HG02884 (cell line): ENCODE results near the gene LHFPL4.
"Not testable (repeated sequence)": the region's sequence is repeated elsewhere in the genome, so short reads cannot be mapped to it uniquely, and the experiment has no call there.

Experiments used
- ATAC-seq: cut with Tn5 transposase; IDR thresholded peaks from one replicate; pipeline ENCODE4 v1.9.1; 2021; ENCODE audit warnings: mild to moderate bottlenecking, moderate library complexity; ENCODE audit not compliant: unreplicated experiment

Gene LHFPL4

DNA sequence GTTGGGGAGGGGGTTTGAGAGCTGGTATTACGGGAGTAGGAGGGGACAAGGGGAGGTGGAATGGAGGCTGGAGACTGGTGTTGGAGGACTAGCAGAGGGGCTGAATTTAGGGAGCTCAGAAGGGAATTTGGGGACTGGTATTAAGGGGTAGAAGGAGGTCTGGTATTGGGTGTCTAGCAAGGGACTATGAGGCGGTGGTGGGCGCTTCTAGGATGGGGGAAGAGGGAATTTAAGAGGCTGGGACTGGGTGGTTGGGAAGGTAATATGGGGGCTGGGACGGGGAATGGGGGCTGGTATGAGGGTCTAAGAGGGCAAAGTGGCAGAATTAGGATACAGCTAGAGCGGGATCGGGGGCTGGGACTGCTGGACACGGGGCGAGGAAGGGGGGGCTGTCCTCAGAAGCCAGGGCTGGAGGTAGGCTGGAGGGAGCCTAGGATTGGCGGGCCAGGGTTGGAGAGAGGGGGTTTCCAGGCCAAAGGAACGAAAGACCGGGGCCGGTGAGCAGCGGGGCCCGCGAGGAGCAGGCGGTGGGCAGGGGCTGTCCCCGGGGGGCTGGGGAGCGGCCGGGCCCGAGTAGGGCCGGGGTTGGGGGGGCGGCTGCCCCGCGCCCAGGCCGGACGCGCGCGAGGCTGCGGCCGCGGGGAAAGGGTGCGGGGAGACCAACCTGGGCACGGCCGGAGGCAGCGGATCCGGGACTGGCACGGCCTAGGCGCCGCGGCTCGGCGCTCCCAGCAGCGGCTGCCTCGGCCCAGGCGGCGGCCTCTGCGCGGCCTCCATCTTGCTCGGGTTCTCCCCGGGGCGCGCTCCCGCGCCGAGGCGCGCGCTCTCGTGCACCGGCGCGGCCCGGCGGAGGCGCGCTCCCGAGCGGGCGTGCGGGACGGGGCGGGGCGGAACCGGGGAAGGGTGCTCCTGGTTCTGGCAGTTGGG, at the start of gene LHFPL4:
Gene LHFPL4, minus strand, starts transcription at position 802 of the 927 bp plus-strand sequence. CDS start 1,143 bp downstream, outside the sequence.
- no peak for ATAC-seq

DNA sequence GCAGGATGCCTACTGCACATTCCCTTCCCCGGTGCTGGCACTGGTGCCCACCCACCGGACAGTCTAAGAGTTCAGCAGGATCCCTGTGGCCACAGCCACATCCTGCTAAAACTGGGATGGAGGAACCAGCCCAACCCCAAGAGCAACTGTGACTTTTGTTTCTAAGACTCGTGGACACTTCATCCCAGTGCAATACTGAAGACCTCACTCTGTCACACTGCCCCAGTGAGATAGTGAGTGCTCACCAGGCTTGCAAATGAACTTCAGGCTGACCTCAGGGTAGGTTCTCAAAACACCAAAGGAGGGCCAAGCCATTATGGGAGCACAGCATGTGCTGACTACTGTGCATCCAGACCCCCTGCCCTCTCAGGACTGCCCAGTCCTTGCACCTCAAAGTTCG, 49.0 kb upstream of the LHFPL4 start:
- ATAC-seq = no peak

DNA sequence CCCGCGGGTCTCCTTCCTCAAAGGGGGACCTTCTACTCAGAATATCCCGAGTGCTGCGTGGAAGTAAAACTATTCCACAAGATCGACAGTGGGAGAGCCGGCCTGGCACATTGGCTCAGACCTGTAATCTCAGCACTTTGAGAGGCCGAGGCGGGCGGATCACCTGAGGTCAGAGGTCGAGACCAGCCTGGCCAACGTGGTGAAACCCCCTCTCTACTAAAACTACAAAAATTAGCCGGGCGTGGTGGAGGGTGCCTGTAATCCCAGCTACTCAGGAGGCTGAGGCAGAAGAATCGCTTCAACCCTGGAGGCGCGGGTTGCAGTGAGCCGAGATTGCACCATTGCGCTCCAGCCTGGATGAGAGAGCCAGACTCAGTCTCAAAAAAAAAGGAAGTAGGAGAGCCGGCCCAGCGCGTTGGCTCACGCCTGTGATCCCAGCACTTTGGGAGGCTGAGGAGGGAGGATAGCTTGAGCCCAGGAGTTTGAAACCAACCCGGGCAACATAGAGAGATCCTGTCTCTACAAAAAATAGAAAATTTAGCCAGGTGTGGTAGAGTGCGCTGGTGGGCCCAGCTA, 47.5 kb upstream of the LHFPL4 start:
- not testable (repeated sequence) for ATAC-seq

DNA sequence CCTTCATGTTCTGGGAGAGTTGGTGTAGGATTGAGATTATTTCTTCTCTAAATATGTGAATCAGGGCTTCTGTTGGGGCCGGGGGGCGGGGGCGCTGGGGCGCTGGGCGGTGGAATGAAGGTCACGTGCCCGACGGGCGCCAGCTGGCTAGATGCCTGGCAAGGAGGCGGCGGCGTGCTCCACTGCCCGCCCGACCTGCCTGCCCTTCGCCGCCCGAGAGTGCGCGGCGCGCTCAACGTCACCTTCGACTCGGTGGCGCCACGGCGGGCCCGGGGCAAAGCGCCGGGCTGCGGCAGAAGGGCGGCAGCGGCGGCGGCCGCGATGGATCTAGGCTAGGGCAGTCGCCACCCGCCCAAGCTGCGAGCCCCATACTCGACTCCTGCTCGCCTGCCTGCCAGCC, 47.0 kb upstream of the LHFPL4 start:
- no peak for ATAC-seq

DNA sequence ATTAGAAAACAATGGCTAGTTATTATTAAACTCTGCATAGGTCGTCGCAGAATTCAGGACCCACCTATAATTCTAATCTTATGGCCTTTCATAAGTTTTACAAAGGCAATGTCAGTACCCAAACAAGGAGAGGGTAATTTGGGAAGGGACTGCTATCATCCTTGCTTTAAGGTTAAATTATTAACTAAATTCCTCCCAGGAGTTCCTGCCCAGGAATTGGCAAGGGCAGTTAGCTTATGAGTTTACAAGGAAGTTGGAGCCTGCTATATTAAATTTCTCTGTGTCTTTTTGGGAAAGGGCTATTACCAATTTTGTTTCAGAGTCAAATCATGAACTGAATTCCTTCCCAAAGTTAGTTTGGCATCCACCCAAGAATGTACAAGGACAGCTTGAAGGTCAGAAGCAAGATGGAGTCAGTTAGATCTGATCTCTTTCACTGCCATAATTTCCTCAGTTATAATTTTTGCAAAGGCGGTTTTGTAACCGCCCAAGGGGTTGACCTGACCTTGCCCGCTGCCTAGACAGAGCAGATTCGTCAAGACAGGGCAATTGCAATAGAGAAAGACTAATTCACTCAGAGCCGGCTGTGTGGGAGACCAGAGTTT, 45.3 kb upstream of the LHFPL4 start:
- no peak for ATAC-seq

DNA sequence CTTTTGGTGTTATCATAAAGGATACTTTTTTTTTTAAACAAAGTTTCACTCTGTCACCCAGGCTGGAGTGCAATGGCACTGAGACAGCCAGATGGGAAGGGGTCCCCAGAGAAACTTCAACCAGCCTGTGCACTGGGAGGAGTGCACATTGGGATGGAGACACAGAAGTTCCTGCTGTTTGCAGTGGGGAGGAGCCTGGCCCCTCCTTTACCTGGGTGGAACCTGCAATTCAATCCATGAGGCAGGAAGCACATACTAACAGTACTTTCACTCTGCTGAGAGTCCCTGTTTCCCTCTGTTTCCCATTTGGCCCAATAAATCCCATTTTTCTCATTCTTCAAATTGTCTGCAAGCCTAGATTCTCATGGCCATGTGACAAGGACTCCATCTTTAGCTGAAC, 42.3 kb upstream of the LHFPL4 start:
- ATAC-seq = no peak

DNA sequence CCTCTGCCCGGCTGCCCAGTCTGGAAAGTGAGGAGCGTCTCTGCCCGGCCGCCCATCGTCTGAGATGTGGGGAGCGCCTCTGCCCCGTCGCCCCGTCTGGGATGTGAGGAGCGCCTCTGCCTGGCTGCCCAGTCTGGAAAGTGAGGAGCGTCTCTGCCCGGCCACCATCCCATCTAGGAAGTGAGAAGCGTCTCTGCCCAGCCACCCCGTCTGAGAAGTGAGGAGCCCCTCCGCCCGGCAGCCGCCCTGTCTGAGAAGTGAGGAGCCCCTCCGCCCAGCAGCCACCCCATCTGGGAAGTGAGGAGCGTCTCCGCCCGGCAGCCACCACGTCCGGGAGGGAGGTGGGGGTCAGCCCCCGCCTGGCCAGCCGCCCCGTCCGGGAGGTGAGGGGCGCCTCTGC, 38.2 kb upstream of the LHFPL4 start:
- ATAC-seq = not testable (repeated sequence)

DNA sequence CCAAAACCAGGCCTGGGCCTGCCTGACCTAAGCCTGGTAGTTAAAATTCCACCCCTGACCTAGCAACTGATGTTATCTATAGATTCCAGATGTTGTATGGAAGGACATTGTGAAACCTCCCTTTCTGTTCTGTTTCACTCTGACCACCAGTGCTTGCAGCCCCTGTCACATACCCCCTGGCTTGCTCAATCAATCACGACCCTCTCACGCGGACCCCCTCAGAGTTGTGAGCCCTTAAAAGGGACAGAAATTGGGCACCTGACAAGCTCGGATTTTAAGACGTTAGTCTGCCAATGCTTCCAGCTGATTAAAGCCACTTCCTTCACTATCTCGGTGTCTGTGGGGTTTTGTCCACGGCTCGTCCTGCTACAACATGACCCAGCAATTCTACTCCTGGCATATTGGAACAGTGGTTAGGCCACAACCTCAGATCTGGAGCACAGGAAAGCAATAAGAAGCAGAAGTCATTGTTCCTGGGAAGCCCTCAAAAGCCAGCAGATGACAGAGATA, 36.7 kb upstream of the LHFPL4 start:
- no peak for ATAC-seq

DNA sequence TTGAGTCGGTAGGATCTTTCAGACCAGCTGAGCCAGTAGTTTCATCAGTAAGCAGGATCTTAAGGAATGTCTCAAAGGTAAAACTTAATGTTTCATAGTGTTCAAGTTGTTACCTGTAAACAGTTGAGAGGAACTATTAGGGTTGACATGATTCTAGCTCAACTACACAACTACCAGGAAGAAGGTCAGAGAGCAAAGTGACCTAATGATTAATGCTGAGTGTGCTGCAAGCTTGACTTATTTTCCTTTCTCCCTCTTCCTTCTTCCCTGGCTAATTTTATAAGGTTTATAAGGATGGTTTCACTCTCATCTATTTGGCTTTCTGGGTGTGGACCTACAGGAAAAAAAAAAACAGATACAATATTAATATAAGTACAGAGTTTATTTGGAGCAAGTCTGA, 30.2 kb upstream of the LHFPL4 start:
- no peak for ATAC-seq

DNA sequence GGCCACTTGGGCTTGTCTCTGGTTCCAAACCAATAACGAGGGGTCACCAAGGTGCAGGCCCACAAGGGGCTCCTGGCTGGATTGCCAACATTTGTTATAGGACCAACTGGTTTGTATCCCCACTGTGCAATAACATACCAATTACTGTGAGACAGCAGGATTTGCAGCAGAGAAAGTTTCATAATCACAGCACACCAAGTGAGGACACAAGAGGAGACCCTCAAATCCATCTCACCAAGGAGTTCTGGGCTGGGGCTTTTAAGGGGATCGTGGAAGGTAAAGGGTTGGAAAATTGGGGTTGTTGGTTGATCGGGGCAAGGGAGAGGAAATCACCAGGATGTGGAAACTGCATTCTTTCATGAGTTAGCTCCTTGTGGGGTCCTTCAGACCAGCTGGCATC, 29.7 kb upstream of the LHFPL4 start:
- no peak for ATAC-seq

DNA sequence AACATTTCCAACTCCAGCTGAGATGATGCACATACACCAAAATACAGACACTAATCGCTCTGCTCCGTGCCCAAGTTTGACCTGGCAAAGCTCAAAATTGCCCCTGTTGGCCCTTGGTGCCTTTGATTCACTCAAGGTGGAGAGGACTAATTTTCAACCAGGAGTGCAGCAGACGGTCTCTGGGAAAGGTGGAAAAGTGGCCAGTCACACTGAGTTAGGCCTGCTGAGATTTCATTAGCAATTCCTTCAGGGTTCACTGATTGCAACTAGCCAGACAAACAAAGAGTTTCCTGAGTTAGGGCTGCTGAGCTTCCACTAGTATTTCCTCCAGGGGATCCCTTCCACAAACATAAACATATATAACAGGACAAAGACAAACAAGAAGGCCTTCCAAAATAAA, 28.7 kb upstream of the LHFPL4 start:
- no peak for ATAC-seq

DNA sequence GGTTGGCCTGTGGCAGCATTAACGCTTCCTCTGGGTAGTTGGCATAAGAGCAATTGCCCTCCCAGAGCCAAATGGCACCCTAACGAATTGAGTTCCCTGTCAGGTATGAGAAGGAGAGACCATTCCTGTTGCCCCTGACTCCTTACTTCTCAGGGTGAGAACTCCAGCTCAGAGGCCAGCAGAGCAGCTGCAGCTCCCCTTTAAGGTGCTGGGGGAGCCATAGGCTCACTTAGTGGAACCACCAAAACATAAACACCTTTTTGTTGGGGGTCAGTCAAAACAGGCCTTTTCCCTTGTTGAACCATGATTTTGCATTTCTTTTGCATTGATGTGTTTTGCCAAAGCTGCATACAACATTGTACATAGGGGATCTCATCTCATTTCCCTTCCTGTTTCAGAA, 28.1 kb upstream of the LHFPL4 start:
- ATAC-seq = no peak

DNA sequence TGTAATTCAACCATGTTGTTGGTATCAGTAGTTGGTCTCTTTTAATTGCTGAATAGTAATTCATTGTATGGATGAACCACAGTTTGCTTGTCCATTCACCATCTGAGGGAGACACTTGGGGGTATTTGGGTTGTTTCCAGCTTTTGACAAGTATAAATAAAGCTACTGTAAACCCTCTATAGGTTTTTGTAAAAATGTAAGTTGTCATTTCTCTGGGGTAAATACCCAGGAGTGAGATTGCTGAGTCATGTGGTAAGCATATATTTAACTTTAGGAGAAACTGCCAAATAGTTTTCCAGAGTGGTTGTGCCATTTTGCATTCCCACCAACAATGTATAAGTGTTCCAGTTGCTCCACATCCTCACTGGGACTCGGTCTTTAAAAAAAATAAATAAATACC, 15.4 kb upstream of the LHFPL4 start:
- ATAC-seq = no peak

DNA sequence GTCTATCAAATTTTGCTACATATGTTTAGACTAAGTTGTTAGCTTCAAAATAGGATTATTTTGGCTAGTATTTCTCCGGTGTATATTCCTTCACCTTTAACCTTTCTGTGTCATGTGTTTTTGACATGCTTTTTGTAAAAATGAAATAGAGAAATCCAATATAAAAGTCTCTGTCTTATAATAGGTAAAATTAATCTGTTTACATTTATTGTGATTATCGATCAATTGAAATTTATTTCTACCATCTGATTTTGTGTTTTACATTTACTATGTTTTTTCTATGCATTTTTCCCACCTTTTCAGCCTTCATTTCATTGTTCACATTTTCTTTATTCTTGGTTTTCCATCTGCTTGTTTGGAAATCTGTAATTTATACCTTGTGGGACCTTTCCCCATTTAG, 11.7 kb upstream of the LHFPL4 start:
- ATAC-seq = no peak

DNA sequence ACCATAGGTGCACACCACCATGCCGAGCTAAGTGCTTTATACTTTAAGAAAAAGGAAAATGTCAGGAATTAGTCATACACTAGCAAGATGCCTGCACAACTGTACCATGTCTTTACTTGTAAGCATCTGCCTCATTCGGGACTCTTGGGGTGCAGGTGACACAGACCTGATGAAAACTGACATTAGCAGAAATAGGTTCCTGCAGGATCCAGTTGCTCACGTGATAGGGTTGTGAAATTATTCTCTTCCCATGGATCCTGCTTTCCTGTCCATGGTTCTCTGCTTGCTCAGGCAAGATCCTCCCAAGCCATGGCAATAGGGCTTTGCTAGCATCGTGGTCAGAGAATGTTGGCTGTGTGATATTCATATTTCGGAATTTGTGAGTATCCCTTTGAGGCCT, 10.2 kb upstream of the LHFPL4 start:
- no peak for ATAC-seq

DNA sequence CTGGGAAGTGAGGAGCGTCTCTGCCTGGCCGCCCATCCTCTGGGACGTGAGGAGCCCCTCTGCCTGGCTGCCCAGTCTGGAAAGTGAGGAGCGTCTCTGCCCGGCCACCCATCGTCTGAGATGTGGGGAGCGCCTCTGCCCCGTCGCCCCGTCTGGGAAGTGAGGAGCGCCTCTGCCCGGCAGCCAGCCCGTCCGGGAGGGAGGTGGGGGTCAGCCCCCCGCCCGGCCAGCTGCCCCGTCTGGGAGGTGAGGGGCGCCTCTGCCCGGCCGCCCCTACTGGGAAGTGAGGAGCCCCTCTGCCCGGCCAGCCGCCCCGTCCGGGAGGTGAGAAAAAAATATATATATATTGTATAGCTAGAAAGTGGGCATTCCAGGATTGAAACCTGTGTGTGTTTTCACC, 6.4 kb upstream of the LHFPL4 start:
- ATAC-seq = not testable (repeated sequence)

DNA sequence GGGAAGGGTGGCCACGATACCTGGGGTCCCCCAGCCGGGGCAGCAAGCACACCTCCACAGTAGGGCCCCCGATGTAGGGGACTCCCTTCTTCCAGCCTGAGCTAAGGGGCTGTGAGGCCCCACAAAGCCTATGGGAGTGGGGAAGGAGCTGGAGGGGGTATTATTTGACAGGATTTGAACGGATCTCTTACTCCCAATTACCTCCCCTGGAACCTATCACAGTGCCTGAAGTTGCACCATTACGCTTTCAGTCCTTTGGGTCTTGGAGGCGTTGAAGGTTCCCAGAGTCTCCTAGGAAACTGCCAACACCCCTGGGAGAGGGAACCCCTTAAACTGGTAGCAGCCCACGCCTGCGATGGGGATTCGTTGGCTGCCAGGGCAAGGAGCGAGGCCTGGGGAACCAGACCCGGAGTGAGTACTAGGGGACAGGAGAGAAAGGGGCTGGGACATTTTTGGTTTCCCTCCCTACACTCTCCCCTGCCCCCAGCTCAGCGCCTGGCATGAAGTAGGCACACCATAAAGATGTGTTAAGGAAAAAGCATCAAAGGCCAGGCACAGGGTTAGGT, 409 bp upstream of the LHFPL4 start:
- no peak for ATAC-seq

DNA sequence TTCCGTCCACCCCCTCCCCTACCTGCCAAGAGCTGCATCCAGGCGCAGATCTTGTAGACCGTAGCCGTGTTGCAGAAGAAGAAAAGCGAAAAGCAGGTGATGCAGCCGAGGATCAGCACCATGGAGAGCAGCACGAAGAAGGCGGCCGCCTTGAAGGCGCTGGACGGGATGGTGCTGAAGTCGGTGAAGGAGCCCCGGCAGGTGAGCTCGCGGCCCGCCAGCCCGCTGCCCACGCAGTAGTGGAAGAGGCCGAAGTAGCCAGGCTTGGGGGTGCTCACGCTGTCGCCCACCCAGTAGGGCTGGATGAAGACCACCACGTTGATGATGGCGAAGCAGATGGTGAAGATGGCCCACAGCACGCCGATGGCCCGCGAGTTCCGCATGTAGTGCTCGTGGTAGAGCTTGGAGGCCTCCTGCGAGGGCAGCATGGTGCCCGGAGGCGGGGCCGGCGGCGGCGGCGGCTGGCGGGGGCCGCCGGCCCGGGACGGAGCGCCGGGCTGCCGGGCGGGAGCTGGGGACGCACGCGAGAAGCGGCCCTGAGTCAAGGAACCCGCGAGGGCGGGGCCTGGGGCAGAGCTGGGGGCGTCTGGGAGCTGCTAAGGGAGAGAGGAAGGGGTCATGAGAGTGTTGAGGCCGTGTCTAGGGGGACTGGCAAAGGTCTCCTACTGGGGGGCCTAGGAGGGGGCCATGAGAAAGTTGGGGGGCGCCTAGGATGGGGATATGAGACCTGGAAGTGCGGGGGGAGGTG, 1.2 kb downstream of the LHFPL4 start:
- ATAC-seq = no peak

DNA sequence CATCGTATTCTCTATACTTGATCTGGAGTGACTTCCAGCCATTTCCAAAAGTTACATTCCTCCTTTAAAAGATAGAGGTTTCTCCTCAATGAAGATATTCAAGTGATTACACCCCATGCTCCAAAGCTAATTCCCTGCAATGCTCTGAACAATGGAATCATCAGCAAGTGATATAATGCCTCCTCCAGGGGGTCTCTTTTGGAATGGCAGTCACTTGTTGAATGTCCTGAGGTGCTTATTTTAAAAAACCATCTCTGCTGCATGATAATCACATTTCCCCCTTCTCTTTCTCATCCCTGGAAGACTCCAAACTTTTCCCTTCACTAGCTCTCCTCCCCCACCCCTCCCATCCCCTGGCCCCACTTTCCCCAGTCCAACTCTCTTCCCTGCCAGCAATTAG, 2.6 kb downstream of the LHFPL4 start:
- ATAC-seq = no peak

DNA sequence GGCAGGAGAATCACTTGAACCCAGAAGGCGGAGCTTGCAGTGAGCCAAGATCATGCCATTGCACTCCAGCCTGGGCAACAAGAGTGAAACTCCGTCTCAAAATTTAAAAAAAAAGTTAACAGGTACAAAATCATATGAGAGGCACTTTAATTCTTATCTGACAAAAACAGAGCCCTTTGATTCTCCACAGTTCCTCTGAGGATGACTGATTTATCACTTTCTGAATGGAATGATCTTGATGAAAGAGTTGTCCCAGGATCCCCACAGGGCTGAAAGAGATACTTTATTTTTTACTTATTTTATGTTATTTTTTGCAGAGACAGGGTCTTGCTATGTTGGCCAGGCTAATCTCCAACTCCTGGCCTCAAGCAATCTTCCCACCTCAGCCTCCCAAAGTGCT, 4.0 kb downstream of the LHFPL4 start:
- no peak for ATAC-seq

DNA sequence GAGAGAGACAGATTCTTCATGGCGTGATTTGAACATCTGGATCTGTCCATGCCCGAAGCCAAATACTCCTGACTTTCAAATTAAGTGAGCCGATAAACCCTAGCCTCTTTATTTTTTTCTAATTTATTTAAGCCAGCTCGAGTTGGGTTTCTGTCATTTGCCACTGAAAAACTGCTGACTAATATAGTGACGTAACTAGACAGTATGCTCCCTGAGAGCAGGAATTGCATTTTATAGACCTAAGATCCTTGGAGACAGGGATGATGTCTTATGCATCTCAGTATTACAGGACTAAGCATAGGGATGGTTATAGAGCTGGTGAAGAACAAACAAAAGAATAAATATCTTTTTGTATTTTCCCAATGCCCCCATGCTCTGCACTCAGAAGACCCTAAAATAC, 4.6 kb downstream of the LHFPL4 start:
- no peak for ATAC-seq
